HepG2 (cell line): Measurements from ENCODE around the gene RPS6KB1. TPM values are rescaled to one million over a fixed set of nuclear protein-coding genes. Genes with fewer than 3 reads are reported as not detected.

Source experiments
- BRCA1 ChIP-seq: sonication (generic); formaldehyde crosslinking; IDR thresholded peaks from 2 replicates; pipeline ENCODE4 v1.4.0; 2020; ENCODE audit warnings: missing genetic modification reagents
- ETV5 ChIP-seq: IDR thresholded peaks from 2 replicates; pipeline ENCODE4 v1.6.1; 2018; ENCODE audit warnings: missing biosample characterization, missing genetic modification reagents, inconsistent platforms, borderline replicate concordance
- FOXA1 ChIP-seq, 2 experiments: fragments of 450-650 bp in 1 of 2; sonication (generic) in 1 of 2; formaldehyde crosslinking in 1 of 2; IDR thresholded peaks; 2 replicates each; pipeline versions ENCODE4 v1.4.0 to v1.6.1; 2016 to 2020; ENCODE audit warnings: missing genetic modification reagents in 1 of 2
- GATAD2A ChIP-seq: IDR thresholded peaks from 2 replicates; pipeline ENCODE4 v1.6.1; 2016
- KDM3A ChIP-seq: IDR thresholded peaks from 2 replicates; pipeline ENCODE4 v1.6.1; 2018; ENCODE audit warnings: low read depth, missing compliant biosample characterization
- KLF12 ChIP-seq: sonication (generic); formaldehyde crosslinking; IDR thresholded peaks from 2 replicates; pipeline ENCODE4 v1.4.0; 2020; ENCODE audit warnings: missing genetic modification reagents, borderline replicate concordance
- NFYC ChIP-seq: IDR thresholded peaks from 2 replicates; pipeline ENCODE4 v1.6.1; 2016; ENCODE audit warnings: missing genetic modification reagents, missing compliant biosample characterization
- NR1H2 ChIP-seq: sonication (generic); formaldehyde crosslinking; IDR thresholded peaks from 2 replicates; pipeline ENCODE4 v1.8.1; 2022; ENCODE audit warnings: low read depth, missing genetic modification reagents, borderline replicate concordance
- PPARG ChIP-seq: conservative IDR thresholded peaks from 2 replicates; pipeline ENCODE4 v1.6.1; 2016; ENCODE audit warnings: missing biosample characterization, missing genetic modification reagents
- RCOR2 ChIP-seq: IDR thresholded peaks from 2 replicates; pipeline ENCODE4 v1.6.1; 2016; ENCODE audit warnings: missing biosample characterization, missing genetic modification reagents
- RFX1 ChIP-seq: fragments of 450-650 bp; IDR thresholded peaks from 2 replicates; pipeline ENCODE4 v1.6.1; 2017
- RFXAP ChIP-seq: sonication (generic); formaldehyde crosslinking; IDR thresholded peaks from 2 replicates; pipeline ENCODE4 v1.4.0; 2020; ENCODE audit warnings: missing genetic modification reagents, borderline replicate concordance
- YEATS4 ChIP-seq: sonication (generic); formaldehyde crosslinking; IDR thresholded peaks from 2 replicates; pipeline ENCODE4 v1.4.0; 2020; ENCODE audit warnings: missing genetic modification reagents, borderline replicate concordance
- ZNF136 ChIP-seq: sonication (generic); formaldehyde crosslinking; IDR thresholded peaks from 2 replicates; pipeline ENCODE4 v1.8.1; 2022; ENCODE audit warnings: low read depth, mild to moderate bottlenecking, moderate library complexity, missing genetic modification reagents
- ZNF891 ChIP-seq: sonication (generic); formaldehyde crosslinking; IDR thresholded peaks from 2 replicates; pipeline ENCODE4 v1.5.0; 2020; ENCODE audit warnings: mild to moderate bottlenecking, missing genetic modification reagents
- ZSCAN30 ChIP-seq: sonication (generic); formaldehyde crosslinking; IDR thresholded peaks from 2 replicates; pipeline ENCODE4 v1.5.0; 2020; ENCODE audit warnings: mild to moderate bottlenecking, missing genetic modification reagents
- ZSCAN31 ChIP-seq: sonication (generic); formaldehyde crosslinking; IDR thresholded peaks from 2 replicates; pipeline ENCODE4 v1.5.0; 2020; ENCODE audit warnings: low read depth, mild to moderate bottlenecking, missing genetic modification reagents
- polyA plus RNA-seq, 8 experiments: library from polyadenylated mRNA; depleted of rRNA in 3 of 8; stranded (reverse) in 7 of 8; unstranded in 1 of 8; fragments of >200 nt; fragmentation: Illumina TruSeq in 4 of 8; extraction: Trizol in 4 of 8; gene quantifications; 2 replicates each; pipeline versions ENCODE4 v1.2.1 to v1.2.3, GENCODE V29; 2011 to 2016; ENCODE audit warnings: low read depth in 4 of 8, missing spikeins in 1 of 8, mixed read lengths in 1 of 8; ENCODE audit not compliant: insufficient read depth in 1 of 8
- total RNA-seq, 5 experiments: library from RNA; depleted of rRNA; stranded (reverse); fragments of >200 nt; fragmentation: Illumina TruSeq; extraction: Trizol; gene quantifications; 2 replicates each; pipeline ENCODE4 v1.2.3, GENCODE V29; 2016; ENCODE audit warnings: low read depth in 1 of 5
- TF ChIP-seq, protein P1 (sequence below): sonication (generic); formaldehyde crosslinking; IDR thresholded peaks from 2 replicates; pipeline ENCODE4 v1.4.0; 2020; ENCODE audit warnings: mild to moderate bottlenecking, missing genetic modification reagents
- TF ChIP-seq, protein P2 (sequence below): sonication (generic); formaldehyde crosslinking; IDR thresholded peaks from 2 replicates; pipeline ENCODE4 v1.5.1; 2020; ENCODE audit warnings: mild to moderate bottlenecking, missing genetic modification reagents, borderline replicate concordance
- TF ChIP-seq, protein P3 (sequence below): sonication (generic); formaldehyde crosslinking; IDR thresholded peaks from 2 replicates; pipeline ENCODE4 v1.8.1; 2023; ENCODE audit warnings: mild to moderate bottlenecking, missing genetic modification reagents, borderline replicate concordance
- TF ChIP-seq, protein P4 (sequence below): sonication (generic); formaldehyde crosslinking; IDR thresholded peaks from 2 replicates; pipeline ENCODE4 v1.8.0; 2022; ENCODE audit warnings: mild to moderate bottlenecking, missing genetic modification reagents, moderate library complexity
- TF ChIP-seq, protein P5 (sequence below), 2 experiments: fragments of 450-650 bp in 1 of 2; sonication (generic) in 1 of 2; formaldehyde crosslinking; IDR thresholded peaks; 2 replicates each; pipeline versions ENCODE4 v1.5.0 to v1.8.0; 2020 to 2022; ENCODE audit warnings: mild to moderate bottlenecking in 1 of 2, missing genetic modification reagents in 1 of 2

The RPS6KB1 gene
- total and polyA plus RNA-seq, 2 of the 13 experiments (the other 11 are each of a cell fraction or from before 2014, with no cell fraction given): 16.5 to 42.2 TPM

DNA sequence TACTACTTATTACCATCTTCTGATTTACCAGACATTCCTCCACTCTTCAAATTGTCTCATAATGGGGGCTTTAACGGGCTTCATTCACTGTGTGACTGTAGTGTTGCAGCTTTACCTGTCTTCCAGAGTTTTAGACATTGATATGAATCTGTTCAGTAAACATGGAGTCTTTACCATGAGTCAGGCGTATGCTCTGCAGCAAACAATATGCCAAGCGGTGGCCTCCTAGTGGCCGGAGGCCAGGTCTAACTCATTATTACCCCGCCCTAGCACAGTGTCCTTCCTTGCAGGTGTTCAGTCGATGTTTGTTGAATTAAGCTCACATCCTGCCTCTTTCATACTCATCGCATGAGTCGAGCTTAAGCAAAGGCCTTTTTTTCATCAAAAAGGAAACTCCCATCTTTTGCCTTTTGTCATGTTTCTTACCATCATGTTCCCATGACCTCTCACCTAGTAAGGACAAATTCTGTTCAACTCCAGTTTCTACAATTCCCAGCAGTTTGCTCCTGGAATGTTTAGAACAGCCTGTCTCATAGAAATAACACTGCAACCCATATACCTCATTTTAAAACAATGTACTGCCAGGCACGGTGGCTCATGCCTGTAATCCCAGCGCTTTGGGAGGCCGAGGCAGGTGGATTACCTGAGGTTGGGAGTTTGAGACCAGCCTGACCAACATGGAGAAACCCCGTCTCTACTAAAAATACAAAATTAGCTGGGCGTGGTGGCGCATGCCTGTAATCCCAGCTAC, 39.6 kb upstream of the RPS6KB1 start (continued):
- TF ChIP-seq NFYC (CRISPR knock-in tag) (no peak; the same call in 1 of the 2 replicates), ETV5 (CRISPR knock-in tag) (peak; percentile 99), BRCA1 (CRISPR knock-in tag) (no peak), KLF12 (CRISPR knock-in tag) (no peak; the same call in none of the 2 replicates), FOXA1 (IDR thresholded peaks at IDR 0.05) (peak; percentile 86), FOXA1 (CRISPR knock-in tag; IDR thresholded peaks at IDR 0.05) (peak; percentile 99), ZSCAN31 (CRISPR knock-in tag) (0 out of 2 replicates have a peak, but pooled peaks have one; percentile 79), RCOR2 (peak; percentile 93), NR1H2 (CRISPR knock-in tag) (no peak), GATAD2A (CRISPR knock-in tag) (peak; percentile 99), RFXAP (CRISPR knock-in tag) (no peak; the same call in 1 of the 2 replicates), ZNF136 (CRISPR knock-in tag) (no peak), KDM3A (CRISPR knock-in tag) (peak; percentile 93), PPARG (CRISPR knock-in tag) (peak; percentile 99), ZNF891 (CRISPR knock-in tag) (no peak), ZSCAN30 (CRISPR knock-in tag) (no peak), YEATS4 (CRISPR knock-in tag) (peak; percentile 59; the same call in 1 of the 2 replicates), RFX1 (no peak)
- TF ChIP-seq, protein P1, sequence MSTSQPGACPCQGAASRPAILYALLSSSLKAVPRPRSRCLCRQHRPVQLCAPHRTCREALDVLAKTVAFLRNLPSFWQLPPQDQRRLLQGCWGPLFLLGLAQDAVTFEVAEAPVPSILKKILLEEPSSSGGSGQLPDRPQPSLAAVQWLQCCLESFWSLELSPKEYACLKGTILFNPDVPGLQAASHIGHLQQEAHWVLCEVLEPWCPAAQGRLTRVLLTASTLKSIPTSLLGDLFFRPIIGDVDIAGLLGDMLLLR (CRISPR knock-in tag): 0 out of 2 replicates have a peak, but pooled peaks have one; percentile 54
- TF ChIP-seq, protein P2, sequence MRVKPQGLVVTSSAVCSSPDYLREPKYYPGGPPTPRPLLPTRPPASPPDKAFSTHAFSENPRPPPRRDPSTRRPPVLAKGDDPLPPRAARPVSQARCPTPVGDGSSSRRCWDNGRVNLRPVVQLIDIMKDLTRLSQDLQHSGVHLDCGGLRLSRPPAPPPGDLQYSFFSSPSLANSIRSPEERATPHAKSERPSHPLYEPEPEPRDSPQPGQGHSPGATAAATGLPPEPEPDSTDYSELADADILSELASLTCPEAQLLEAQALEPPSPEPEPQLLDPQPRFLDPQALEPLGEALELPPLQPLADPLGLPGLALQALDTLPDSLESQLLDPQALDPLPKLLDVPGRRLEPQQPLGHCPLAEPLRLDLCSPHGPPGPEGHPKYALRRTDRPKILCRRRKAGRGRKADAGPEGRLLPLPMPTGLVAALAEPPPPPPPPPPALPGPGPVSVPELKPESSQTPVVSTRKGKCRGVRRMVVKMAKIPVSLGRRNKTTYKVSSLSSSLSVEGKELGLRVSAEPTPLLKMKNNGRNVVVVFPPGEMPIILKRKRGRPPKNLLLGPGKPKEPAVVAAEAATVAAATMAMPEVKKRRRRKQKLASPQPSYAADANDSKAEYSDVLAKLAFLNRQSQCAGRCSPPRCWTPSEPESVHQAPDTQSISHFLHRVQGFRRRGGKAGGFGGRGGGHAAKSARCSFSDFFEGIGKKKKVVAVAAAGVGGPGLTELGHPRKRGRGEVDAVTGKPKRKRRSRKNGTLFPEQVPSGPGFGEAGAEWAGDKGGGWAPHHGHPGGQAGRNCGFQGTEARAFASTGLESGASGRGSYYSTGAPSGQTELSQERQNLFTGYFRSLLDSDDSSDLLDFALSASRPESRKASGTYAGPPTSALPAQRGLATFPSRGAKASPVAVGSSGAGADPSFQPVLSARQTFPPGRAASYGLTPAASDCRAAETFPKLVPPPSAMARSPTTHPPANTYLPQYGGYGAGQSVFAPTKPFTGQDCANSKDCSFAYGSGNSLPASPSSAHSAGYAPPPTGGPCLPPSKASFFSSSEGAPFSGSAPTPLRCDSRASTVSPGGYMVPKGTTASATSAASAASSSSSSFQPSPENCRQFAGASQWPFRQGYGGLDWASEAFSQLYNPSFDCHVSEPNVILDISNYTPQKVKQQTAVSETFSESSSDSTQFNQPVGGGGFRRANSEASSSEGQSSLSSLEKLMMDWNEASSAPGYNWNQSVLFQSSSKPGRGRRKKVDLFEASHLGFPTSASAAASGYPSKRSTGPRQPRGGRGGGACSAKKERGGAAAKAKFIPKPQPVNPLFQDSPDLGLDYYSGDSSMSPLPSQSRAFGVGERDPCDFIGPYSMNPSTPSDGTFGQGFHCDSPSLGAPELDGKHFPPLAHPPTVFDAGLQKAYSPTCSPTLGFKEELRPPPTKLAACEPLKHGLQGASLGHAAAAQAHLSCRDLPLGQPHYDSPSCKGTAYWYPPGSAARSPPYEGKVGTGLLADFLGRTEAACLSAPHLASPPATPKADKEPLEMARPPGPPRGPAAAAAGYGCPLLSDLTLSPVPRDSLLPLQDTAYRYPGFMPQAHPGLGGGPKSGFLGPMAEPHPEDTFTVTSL (CRISPR knock-in tag): peak; percentile 91
- TF ChIP-seq, protein P3, sequence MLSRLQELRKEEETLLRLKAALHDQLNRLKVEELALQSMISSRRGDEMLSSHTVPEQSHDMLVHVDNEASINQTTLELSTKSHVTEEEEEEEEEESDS (CRISPR knock-in tag): no peak
- TF ChIP-seq, protein P4, sequence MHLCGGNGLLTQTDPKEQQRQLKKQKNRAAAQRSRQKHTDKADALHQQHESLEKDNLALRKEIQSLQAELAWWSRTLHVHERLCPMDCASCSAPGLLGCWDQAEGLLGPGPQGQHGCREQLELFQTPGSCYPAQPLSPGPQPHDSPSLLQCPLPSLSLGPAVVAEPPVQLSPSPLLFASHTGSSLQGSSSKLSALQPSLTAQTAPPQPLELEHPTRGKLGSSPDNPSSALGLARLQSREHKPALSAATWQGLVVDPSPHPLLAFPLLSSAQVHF (CRISPR knock-in tag): no peak
- TF ChIP-seq, protein P5, sequence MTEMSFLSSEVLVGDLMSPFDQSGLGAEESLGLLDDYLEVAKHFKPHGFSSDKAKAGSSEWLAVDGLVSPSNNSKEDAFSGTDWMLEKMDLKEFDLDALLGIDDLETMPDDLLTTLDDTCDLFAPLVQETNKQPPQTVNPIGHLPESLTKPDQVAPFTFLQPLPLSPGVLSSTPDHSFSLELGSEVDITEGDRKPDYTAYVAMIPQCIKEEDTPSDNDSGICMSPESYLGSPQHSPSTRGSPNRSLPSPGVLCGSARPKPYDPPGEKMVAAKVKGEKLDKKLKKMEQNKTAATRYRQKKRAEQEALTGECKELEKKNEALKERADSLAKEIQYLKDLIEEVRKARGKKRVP (CRISPR knock-in tag; IDR thresholded peaks at IDR 0.05): peak in 1 of 2 experiments; percentile 87; a peak in 1 of 4 replicates
